GM12864 (cell line): ENCODE measurements around the gene UBA5.
"Not testable (repeated sequence)": the region's sequence is repeated elsewhere in the genome, so short reads cannot be mapped to it uniquely, and the experiment has no call there.

ENCODE experiments used
- DNase-seq: peaks from one replicate; pipeline ENCODE4 v3.0.0-alpha.2; 2011; ENCODE audit warnings: low read depth
- H3K4me3 ChIP-seq: 2 replicates; pipeline ENCODE4 v1.5.1; 2011; ENCODE audit warnings: mild to moderate bottlenecking, low read depth, low read length, control low read depth
- TF ChIP-seq, protein P1 (sequence below): IDR thresholded peaks from 2 replicates; pipeline ENCODE4 v1.5.1; 2011; ENCODE audit warnings: low read depth, mild to moderate bottlenecking, moderate library complexity, low read length, control low read depth, inconsistent platforms; ENCODE audit errors: missing control alignments

UBA5 gene

DNA sequence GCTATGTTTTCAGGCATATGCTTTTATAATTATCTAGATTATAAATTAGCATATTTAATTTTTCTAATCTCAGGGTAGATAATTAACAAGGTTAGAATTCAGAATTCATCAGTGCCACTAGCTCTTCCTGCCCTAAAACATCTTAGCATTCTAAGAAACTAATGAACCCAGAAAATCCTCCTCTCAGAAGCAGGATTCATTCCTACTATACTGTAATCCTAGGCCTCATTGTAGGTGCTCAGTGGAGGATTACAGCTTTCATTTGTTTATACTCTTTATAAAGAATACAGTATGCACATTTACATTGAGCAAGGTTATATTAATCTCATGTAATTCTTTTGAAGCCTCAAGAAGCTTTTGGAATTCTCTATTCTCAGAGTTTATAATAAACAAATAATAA lies 21.4 kb upstream of the UBA5 start:
- no peak overlapping the region for H3K4me3 ChIP-seq
- TF ChIP-seq, protein P1, sequence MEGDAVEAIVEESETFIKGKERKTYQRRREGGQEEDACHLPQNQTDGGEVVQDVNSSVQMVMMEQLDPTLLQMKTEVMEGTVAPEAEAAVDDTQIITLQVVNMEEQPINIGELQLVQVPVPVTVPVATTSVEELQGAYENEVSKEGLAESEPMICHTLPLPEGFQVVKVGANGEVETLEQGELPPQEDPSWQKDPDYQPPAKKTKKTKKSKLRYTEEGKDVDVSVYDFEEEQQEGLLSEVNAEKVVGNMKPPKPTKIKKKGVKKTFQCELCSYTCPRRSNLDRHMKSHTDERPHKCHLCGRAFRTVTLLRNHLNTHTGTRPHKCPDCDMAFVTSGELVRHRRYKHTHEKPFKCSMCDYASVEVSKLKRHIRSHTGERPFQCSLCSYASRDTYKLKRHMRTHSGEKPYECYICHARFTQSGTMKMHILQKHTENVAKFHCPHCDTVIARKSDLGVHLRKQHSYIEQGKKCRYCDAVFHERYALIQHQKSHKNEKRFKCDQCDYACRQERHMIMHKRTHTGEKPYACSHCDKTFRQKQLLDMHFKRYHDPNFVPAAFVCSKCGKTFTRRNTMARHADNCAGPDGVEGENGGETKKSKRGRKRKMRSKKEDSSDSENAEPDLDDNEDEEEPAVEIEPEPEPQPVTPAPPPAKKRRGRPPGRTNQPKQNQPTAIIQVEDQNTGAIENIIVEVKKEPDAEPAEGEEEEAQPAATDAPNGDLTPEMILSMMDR, result no peak
- no peak for DNase-seq

DNA sequence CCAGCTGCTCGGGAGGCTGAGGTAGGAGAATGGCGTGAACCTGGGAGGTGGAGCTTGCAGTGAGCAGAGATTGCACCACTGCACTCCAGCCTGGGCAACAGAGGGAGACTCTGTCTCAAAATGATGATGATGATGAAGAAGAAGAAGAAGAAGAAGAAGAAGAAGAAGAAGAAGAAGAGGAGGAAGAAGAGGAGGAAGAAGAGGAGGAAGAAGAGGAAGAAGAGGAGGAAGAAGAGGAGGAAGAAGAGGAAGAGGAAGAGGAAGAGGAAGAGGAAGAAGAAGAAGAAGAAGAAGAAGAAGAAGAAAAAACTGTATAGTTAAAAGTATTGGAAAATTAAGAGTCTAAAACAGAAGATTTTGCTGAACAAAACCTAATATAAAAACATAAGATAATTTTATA lies 18.7 kb upstream of the UBA5 start:
- not testable (repeated sequence) for DNase-seq, H3K4me3 ChIP-seq

DNA sequence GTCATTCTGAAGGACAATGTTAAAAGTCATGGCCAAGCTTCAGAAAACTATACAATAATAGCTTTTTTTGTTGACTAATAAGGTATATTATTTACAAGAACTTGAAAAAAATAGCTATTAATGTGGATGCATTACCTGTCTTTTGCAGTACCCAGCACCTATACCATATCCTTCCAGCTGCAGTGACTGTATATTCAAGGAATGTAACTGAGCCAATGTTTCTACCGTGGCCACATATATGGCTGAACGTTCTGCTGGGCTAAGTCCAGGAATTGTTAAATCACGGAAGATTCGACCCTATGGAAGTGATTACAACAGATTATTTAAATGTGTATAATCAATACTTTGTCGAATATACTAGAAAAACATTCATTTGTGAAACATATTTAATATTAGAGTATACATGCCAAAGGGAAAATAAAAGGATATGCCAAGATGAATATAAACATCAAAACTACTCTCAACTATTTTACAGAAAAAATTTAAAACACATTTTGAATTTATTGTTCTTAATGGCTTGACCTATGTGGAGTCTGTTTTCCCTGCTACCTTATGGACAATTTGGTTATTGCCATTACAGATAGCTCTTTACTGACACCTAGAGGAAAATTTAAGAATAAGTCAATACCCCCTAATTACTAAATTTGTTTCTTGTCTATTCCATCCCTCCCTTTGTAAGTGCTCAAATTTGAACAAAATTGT lies 18.1 kb upstream of the UBA5 start:
- TF ChIP-seq, protein P1, result peak; percentile 53
- no peak overlapping the region for H3K4me3 ChIP-seq
- DNase-seq, result no peak

DNA sequence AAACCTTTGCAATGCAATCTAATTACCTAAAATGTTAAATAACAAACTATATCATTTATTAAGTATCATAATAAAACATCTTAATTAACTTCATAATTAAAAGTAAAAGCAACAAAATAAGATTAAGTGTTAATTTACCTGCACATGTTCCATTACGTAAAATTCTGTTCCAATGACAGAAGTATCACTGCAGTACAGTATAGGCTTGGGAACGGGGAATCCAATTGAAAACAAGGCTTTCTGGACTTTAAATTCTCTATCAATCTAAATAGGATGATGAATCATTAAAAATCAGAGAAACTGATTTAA lies 17.6 kb upstream of the UBA5 start:
- TF ChIP-seq, protein P1, result no peak
- no peak for DNase-seq
- H3K4me3 ChIP-seq, result no peak overlapping the region

DNA sequence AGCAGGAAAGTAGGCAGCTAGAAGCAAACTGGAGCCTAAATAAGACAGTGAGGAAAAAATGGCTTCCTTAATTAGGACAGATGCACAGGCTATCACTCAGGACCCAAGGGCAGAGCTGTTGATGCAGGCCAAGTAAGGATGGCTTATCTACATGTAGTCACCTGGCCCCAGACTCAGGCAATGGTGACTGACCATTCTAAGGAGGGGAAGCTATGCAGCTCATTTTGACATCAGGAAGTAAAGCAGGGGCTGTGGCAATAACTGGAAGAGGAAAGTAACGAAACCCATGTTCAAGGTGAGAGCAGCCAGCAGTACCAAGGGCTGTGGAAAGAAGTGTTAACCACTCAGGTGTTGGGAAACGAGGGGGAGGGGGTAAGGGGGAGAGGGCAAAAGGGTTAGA lies 16.8 kb upstream of the UBA5 start:
- TF ChIP-seq, protein P1, result no peak
- H3K4me3 ChIP-seq, result no peak overlapping the region
- no peak for DNase-seq

DNA sequence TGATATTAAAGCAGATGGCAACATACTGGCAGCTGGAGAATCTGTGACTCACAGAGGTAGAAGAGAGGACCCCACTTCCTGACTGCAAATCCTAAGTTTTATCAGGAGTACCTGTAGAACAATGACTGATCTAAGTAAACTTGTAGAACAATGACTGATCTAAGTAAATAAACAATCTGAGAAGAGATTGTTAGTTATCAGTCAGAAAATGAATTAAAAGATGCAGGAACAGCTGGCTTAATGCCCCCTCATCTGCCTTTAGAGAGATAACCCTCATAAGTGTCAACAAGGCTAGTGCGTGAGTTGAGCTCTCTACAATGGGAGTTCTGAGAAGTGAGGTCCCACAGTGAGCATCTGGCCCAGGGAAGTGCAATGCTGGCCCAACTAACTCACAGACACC lies 15.1 kb upstream of the UBA5 start:
- H3K4me3 ChIP-seq, result no peak overlapping the region
- no peak for DNase-seq
- TF ChIP-seq, protein P1, result no peak

DNA sequence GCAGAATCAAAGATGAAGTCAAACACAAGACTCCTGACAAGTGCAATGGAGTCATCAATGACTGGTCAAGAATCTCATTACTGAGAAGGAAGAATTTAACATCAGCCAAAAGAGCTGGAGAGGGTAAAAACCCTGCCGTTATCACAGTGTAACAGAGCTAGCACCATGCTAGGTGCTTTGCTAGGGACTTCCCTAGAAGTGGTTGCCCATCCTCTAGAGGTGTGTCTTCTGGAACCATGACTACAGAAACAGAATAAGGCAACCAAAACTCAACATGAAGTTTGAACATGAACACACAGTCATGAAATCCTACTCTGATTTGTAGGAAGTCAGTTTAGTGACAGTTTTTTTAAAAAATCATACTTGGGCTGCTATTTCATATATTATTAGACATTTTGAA lies 10.0 kb upstream of the UBA5 start:
- DNase-seq, result no peak
- H3K4me3 ChIP-seq, result no peak overlapping the region
- TF ChIP-seq, protein P1, result no peak
